Effector CD8-positive, alpha-beta T cell (primary cell): ENCODE measurements around the gene GPR22.

ENCODE experiments used
- DNase-seq: peaks from one replicate; lab custom pipeline; 2025; lab: John Stamatoyannopoulos, UW

Gene GPR22

GRCh38 chr7:107474104-107474521 is 4.3 kb downstream of the GPR22 start:
- no peak for DNase-seq

- DNase-seq = no peak
Measured at GRCh38 chr7:107479303-107479702, 9.4 kb downstream of the GPR22 start.

- no peak for DNase-seq
Measured at GRCh38 chr7:107480932-107481331, 11.1 kb downstream of the GPR22 start.

DNA sequence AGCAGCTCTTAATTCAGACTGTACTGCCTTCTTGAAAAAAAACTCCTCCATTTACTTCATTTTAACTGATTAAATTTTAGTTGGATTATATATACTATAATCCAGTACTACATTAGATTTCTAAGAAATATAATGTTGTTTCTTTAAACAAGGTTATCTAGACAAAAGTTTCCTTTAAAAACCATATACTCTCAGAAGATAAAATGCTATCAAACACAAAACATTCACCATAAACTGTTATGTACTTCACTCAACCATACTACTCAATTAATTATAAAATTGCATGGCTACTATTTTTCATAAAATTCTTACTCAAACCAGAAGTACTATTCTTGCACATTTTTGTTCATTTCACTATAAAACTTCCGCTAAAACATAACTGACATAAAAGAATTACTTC is 12.7 kb downstream of the GPR22 start:
- DNase-seq = no peak

- DNase-seq = no peak
Measured at GRCh38 chr7:107486041-107486440, 16.2 kb downstream of the GPR22 start.

GRCh38 chr7:107492875-107493274 is 23.0 kb downstream of the GPR22 start:
- no peak for DNase-seq

- DNase-seq = no peak
Measured at GRCh38 chr7:107494315-107494751, 24.5 kb downstream of the GPR22 start.

DNA sequence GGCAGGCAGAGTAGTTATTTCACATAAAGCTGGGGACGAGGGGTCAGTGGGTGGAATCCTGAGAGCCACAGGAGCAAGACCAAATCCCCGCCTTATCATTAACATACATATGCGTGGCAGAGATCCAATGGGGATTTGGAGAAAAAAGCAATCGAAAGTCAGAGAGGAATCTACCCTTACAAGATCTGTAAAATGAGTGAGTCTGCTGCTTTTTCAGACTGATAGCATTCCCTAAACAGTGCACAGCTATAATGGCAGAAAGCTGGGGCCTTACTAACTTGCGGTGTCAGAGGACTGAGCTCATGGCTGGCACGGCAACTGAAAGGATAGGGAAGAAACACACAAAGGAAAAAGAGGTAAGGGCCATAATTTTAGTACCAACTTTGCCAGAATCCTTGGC is 25.0 kb downstream of the GPR22 start:
- no peak for DNase-seq

DNA sequence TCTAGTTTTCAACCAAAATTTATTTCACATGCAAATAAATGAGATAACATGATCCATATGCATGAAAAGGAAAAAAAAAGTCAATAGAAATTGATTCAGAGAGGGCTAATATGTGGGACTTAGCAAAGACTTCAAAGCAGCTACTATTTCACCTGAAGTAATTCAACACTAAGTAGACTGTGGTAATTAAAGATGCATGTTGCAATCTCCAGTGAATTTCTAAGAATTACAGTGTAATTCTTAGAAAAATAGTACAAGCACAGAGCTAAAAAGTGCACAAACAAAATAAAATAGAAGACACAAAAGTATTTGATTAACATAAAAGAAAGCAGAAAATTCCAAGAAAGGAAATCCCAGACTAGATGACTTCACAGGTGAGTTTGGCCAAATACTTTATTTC is 25.7 kb downstream of the GPR22 start:
- no peak for DNase-seq

DNA sequence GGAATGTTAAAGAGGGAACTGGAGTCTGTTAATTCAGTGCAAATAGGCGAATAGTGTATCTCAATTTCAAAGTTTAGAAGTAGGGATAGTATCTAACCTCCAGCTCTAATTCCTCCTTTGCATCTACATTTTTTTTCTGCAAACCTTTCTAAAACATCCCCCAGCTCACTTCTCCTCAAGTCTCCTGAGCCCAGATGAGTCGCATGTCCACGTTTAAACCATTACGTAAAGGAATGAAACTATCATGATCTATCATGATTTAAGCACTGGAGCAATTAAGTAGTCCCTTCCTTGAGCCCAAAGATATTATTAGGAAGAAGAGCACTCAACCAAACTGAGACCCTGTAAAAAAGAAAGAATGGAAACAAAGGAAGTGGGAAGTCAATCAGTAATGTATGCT is 29.9 kb downstream of the GPR22 start:
- no peak for DNase-seq

DNA sequence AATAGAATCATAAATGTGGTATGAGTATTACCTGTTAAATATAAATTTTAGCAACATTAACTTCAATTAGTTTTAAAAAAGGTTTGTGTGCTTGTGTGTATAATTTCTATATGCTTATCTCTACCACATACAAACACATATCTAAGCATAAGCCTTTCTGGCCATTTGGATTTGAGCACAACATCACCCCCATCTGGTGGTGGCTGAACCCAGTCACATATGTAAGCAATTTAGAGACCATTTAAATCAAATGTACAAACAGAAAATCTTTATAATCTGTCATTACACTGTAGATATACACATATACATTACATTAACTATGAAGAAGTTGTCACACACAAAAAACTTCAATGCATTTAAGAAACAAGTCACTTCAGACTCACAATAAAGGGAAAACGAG is 31.7 kb downstream of the GPR22 start:
- DNase-seq = no peak

DNA sequence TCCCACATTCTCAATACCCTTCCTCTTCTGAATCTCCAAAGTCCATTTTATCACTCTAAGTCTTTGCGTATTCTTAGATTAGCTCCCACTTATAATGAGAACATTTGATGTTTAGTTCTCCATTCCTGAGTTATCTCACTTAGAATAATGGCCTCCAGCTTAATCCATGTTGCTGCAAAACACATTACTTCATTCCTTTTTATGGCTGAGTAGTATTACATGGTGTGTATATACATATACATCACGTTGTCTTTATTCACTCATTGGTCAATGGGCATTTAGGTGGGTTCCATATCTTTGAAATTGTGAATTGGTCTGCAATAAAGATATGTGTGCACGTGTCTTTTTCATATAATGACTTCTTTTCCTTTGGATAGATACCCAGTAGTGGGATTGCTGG is 32.3 kb downstream of the GPR22 start:
- no peak for DNase-seq

- no peak for DNase-seq
Measured at GRCh38 chr7:107502797-107503196, 32.9 kb downstream of the GPR22 start.

DNA sequence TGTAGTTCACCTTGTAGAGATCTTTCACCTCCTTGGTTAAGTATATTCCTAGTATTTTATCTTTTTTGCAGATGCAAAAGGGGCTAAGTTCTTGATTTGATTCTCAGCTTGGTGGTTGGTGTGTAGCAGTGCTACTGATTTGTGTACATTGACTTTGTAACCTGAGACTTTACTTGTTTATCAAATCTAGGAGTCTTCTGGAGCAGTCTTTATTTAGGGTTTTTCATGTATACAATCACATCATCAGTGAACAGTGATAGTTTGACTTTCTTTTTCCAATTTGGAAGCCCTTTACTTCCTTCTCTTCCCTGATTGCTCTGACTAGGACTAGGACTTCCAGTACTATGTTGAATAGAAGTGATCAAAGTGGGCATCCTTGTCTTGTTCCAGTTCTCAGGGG is 33.8 kb downstream of the GPR22 start:
- DNase-seq = no peak

GRCh38 chr7:107505362-107505761 is 35.5 kb downstream of the GPR22 start:
- no peak for DNase-seq

GRCh38 chr7:107505997-107506673 is 36.3 kb downstream of the GPR22 start:
- no peak for DNase-seq

GRCh38 chr7:107506674-107507339 is 37.0 kb downstream of the GPR22 start:
- DNase-seq = no peak
